NCI-H2227 (cell line): ENCODE results near the gene DHRS13.
A peak's percentile ranks its signal among the peaks of the same experiment; 100 is the strongest.
"Not testable (repeated sequence)": the region's sequence is repeated elsewhere in the genome, so short reads cannot be mapped to it uniquely, and the experiment has no call there.

Source experiments
- DNase-seq: peaks from one replicate; lab custom pipeline; 2025; ENCODE audit not compliant: unreplicated experiment; lab: John Stamatoyannopoulos, UW

DHRS13 gene

GRCh38 chr17:28937044-28937729, 34.3 kb upstream of the DHRS13 start:
- no peak for DNase-seq

GRCh38 chr17:28935744-28936460, 33.0 kb upstream of the DHRS13 start:
- DNase-seq, result no peak

- not testable (repeated sequence) for DNase-seq
Observed at GRCh38 chr17:28934508-28934907, 31.6 kb upstream of the DHRS13 start.

GRCh38 chr17:28929787-28930186, 26.9 kb upstream of the DHRS13 start:
- DNase-seq, result no peak

- no peak for DNase-seq
Observed at GRCh38 chr17:28928061-28928460, 25.2 kb upstream of the DHRS13 start.

GRCh38 chr17:28926786-28927185, 23.9 kb upstream of the DHRS13 start:
- no peak for DNase-seq

GRCh38 chr17:28926366-28926765, 23.5 kb upstream of the DHRS13 start:
- DNase-seq, result no peak

GRCh38 chr17:28925912-28926365, 23.1 kb upstream of the DHRS13 start:
- DNase-seq, result no peak

GRCh38 chr17:28920201-28920600, 17.3 kb upstream of the DHRS13 start:
- no peak for DNase-seq

- no peak for DNase-seq
Observed at GRCh38 chr17:28918295-28918694, 15.4 kb upstream of the DHRS13 start.

- no peak for DNase-seq
Observed at GRCh38 chr17:28917465-28917864, 14.6 kb upstream of the DHRS13 start.

GRCh38 chr17:28917029-28917428, 14.2 kb upstream of the DHRS13 start:
- DNase-seq, result no peak

- peak; percentile 18 for DNase-seq
Observed at GRCh38 chr17:28916302-28916934, 13.5 kb upstream of the DHRS13 start.

GRCh38 chr17:28912938-28913333, 10.1 kb upstream of the DHRS13 start:
- no peak for DNase-seq

GRCh38 chr17:28912281-28912937, 9.5 kb upstream of the DHRS13 start:
- no peak for DNase-seq

GRCh38 chr17:28911411-28912045, 8.6 kb upstream of the DHRS13 start:
- DNase-seq, result no peak

- no peak for DNase-seq
Observed at GRCh38 chr17:28910534-28910933, 7.7 kb upstream of the DHRS13 start.

- no peak for DNase-seq
Observed at GRCh38 chr17:28908640-28909167, 5.8 kb upstream of the DHRS13 start.

- DNase-seq, result no peak
Observed at GRCh38 chr17:28907709-28908475, 5.0 kb upstream of the DHRS13 start.
